Neural progenitor cell (in vitro differentiated cells): ENCODE data around the gene NEO1.

Experiments used
- EZH2 ChIP-seq: fragments of 200-600 bp; sonication (generic); IDR thresholded peaks from 2 replicates; pipeline ENCODE4 v1.6.1; 2017; ENCODE audit warnings: antibody characterized with exemption, mild to moderate bottlenecking, moderate library complexity
- EZH2phosphoT487 ChIP-seq: fragments of 200-600 bp; sonication (generic); IDR thresholded peaks from 2 replicates; pipeline ENCODE4 v1.6.1; 2017; ENCODE audit warnings: antibody characterized with exemption
- TF ChIP-seq, protein P1 (sequence below): fragments of 200-600 bp; sonication (generic); IDR thresholded peaks from 2 replicates; pipeline ENCODE4 v1.5.1; 2017; ENCODE audit warnings: antibody characterized with exemption, mild to moderate bottlenecking

DNA sequence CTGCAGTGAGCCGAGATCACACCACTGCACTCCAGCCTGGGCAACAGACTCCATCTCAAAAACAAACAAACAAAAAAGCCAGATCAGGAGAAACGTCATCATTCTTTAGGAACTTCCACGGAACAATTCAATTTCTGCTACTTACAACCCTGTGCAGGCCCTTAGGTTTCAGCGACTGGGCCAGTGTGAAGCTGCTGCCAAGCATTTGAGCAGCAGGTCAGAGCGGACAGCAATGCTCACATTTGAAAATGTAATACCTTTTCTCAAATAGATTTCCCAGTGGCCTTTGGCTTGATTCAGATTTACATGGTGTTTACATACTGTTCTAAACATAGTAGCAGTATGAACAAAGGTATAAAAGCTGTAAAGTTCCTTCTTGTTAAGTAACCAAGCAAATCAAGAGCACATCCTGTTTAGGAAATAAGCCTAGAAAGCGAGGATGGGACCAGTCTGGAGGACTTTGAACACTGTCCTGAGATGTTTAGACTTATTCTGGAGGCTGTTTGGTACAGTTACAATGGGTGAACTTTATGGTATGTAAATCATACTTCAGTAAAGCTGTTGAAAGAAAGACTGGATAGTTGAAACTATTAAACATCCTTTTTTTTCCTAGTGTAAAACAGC, 175.3 kb downstream of the NEO1 start:
- TF ChIP-seq, protein P1, sequence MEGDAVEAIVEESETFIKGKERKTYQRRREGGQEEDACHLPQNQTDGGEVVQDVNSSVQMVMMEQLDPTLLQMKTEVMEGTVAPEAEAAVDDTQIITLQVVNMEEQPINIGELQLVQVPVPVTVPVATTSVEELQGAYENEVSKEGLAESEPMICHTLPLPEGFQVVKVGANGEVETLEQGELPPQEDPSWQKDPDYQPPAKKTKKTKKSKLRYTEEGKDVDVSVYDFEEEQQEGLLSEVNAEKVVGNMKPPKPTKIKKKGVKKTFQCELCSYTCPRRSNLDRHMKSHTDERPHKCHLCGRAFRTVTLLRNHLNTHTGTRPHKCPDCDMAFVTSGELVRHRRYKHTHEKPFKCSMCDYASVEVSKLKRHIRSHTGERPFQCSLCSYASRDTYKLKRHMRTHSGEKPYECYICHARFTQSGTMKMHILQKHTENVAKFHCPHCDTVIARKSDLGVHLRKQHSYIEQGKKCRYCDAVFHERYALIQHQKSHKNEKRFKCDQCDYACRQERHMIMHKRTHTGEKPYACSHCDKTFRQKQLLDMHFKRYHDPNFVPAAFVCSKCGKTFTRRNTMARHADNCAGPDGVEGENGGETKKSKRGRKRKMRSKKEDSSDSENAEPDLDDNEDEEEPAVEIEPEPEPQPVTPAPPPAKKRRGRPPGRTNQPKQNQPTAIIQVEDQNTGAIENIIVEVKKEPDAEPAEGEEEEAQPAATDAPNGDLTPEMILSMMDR = no peak
- TF ChIP-seq EZH2 (no peak), EZH2phosphoT487 (no peak)
